HepG2 (cell line): Measurements from ENCODE around the gene HINT2. TPM values are rescaled to one million over a fixed set of nuclear protein-coding genes. Genes with fewer than 3 reads are reported as not detected.
A peak's percentile ranks its signal among the peaks of the same experiment; 100 is the strongest.

Experiments used
- ATAC-seq: fragments of 200-7000 bp; cut with Tn5 transposase; 3 replicates; pipeline ENCODE4 v1.9.1; 2020; ENCODE audit warnings: mild to moderate bottlenecking, moderate library complexity
- BruUV-seq: library from RNA; stranded (reverse); fragments of 400-500 nt; replicated peaks from 2 replicates; lab custom pipeline; 2021; lab: Mats Ljungman, UMichigan
- CTCF ChIA-PET: fragments of 300-600 bp; formaldehyde crosslinking; extraction: SDS; loops from one replicate; lab custom pipeline; 2021; ENCODE audit warnings: low total read pairs, inconsistent platforms, low intra/inter-chr PET ratio; lab: Yijun Ruan, JAX
- POLR2A ChIA-PET: fragments of 350-600 bp; sonication (Branson Sonifier 250); formaldehyde crosslinking; loops from one replicate; lab custom pipeline; 2020; ENCODE audit warnings: antibody characterized with exemption, inconsistent platforms; lab: Yijun Ruan, JAX
- DNase-seq: peaks from one replicate; pipeline ENCODE4 v3.0.0-alpha.2; 2015; ENCODE audit warnings: low spot score
- FAIRE-seq: peaks from 3 replicates; lab custom pipeline; 2011; peaks lifted over from hg19 to GRCh38; lab: Jason Lieb, UNC
- H2AFZ ChIP-seq: one replicate; pipeline ENCODE4 v1.6.1; 2011; ENCODE audit warnings: low read length, inconsistent platforms
- H3K27ac ChIP-seq: fragments of 300-600 bp; 3 replicates; pipeline ENCODE4 v1.8.0; 2011; ENCODE audit warnings: mixed run types, mild to moderate bottlenecking, mixed read lengths, low read length, inconsistent platforms; ENCODE audit not compliant: insufficient read depth; ENCODE audit errors: extremely low read length
- H3K27me3 ChIP-seq, 2 experiments: fragments of 200-600 bp in 1 of 2; 2 replicates in 1 of 2; 3 replicates in 1 of 2; pipeline versions ENCODE4 v1.6.0 to v1.8.0; 2011; ENCODE audit warnings: low read length in 2 of 2, mild to moderate bottlenecking in 2 of 2, moderate library complexity in 2 of 2, inconsistent platforms in 1 of 2; ENCODE audit not compliant: insufficient read depth in 2 of 2, control insufficient read depth in 1 of 2
- H3K36me3 ChIP-seq, 2 experiments: fragments of 200-600 bp in 1 of 2; replicated peaks in 1 of 2; 2 replicates in 1 of 2; 3 replicates in 1 of 2; pipeline versions ENCODE4 v1.5.1 to v1.8.0; 2011; ENCODE audit warnings: low read length in 2 of 2, inconsistent platforms in 1 of 2; ENCODE audit not compliant: insufficient read depth in 2 of 2, control insufficient read depth in 1 of 2
- H3K4me1 ChIP-seq: 2 replicates; pipeline ENCODE4 v1.5.1; 2012; ENCODE audit warnings: low read length, inconsistent platforms; ENCODE audit not compliant: insufficient read depth
- H3K4me2 ChIP-seq: 2 replicates; pipeline ENCODE4 v1.6.0; 2011; ENCODE audit warnings: low read depth, low read length, inconsistent platforms
- H3K4me3 ChIP-seq, 3 experiments: fragments of 200-600 bp in 1 of 3; sonication (generic), shearing (Covaris generic) in 1 of 3; replicated peaks in 1 of 3; 2 replicates each; pipeline ENCODE4 v1.5.1; 2011 to 2016; ENCODE audit warnings: low read length in 3 of 3, inconsistent platforms in 2 of 3, low read depth in 2 of 3, mild to moderate bottlenecking in 2 of 3, control low read depth in 1 of 3, mixed read lengths in 1 of 3; ENCODE audit not compliant: insufficient read depth in 1 of 3
- H3K79me2 ChIP-seq: one replicate; pipeline ENCODE4 v1.6.1; 2011; ENCODE audit warnings: low read length, inconsistent platforms; ENCODE audit not compliant: insufficient read depth
- H3K9ac ChIP-seq: 2 replicates; pipeline ENCODE4 v1.6.0; 2011; ENCODE audit warnings: mild to moderate bottlenecking, low read depth, low read length, inconsistent platforms; ENCODE audit not compliant: insufficient read depth
- H3K9me3 ChIP-seq: 2 replicates; pipeline ENCODE4 v1.5.1; 2012; ENCODE audit warnings: mild to moderate bottlenecking, low read length
- H4K20me1 ChIP-seq: 2 replicates; pipeline ENCODE4 v1.6.0; 2011; ENCODE audit warnings: inconsistent platforms, mild to moderate bottlenecking, low read length, moderate library complexity; ENCODE audit not compliant: insufficient read depth
- KMT2A ChIP-seq: sonication (generic); formaldehyde crosslinking; IDR thresholded peaks from 2 replicates; pipeline ENCODE4 v1.4.0; 2020; ENCODE audit warnings: missing genetic modification reagents
- PHF5A ChIP-seq: IDR thresholded peaks from one replicate; pipeline ENCODE4 v1.6.1; 2018; ENCODE audit warnings: low read depth, missing genetic modification reagents; ENCODE audit not compliant: unreplicated experiment
- TCF7 ChIP-seq: sonication (generic); IDR thresholded peaks from 2 replicates; pipeline ENCODE4 v1.6.1; 2016; ENCODE audit warnings: antibody characterized with exemption, low read depth
- ZKSCAN5 ChIP-seq: sonication (generic); formaldehyde crosslinking; IDR thresholded peaks from 2 replicates; pipeline ENCODE4 v1.5.1; 2020; ENCODE audit warnings: mild to moderate bottlenecking, missing genetic modification reagents
- ZNF83 ChIP-seq: sonication (generic); formaldehyde crosslinking; IDR thresholded peaks from 2 replicates; pipeline ENCODE4 v1.4.0; 2020; ENCODE audit warnings: missing genetic modification reagents, mild to moderate bottlenecking, borderline replicate concordance
- WGBS: methylation state at CpG from one replicate; pipeline ENCODE4 v1.1.6; 2017; ENCODE audit warnings: low lambda C conversion rate; 5-methylcytosine and 5-hydroxymethylcytosine counted together
- in situ Hi-C: cut with HindIII; loops from 2 replicates; pipeline ENCODE4 v1.10.0; 2017; ENCODE audit warnings: low pct_unique_long_range_greater_than_20kb; ENCODE audit not compliant: extremely low pct_ligation_motif_present
- intact Hi-C: fragments of 100-400 bp; cut with micrococcal nuclease; formaldehyde crosslinking; loops from one replicate; pipeline ENCODE4 v1.10.0; 2022; ENCODE audit not compliant: unreplicated experiment
- polyA plus RNA-seq, 8 experiments: library from polyadenylated mRNA; depleted of rRNA in 3 of 8; stranded (reverse) in 7 of 8; unstranded in 1 of 8; fragments of >200 nt; fragmentation: Illumina TruSeq in 4 of 8; extraction: Trizol in 4 of 8; gene quantifications; 2 replicates each; pipeline versions ENCODE4 v1.2.1 to v1.2.3, GENCODE V29; 2011 to 2016; ENCODE audit warnings: low read depth in 4 of 8, missing spikeins in 1 of 8, mixed read lengths in 1 of 8; ENCODE audit not compliant: insufficient read depth in 1 of 8
- total RNA-seq, 5 experiments: library from RNA; depleted of rRNA; stranded (reverse); fragments of >200 nt; fragmentation: Illumina TruSeq; extraction: Trizol; gene quantifications; 2 replicates each; pipeline ENCODE4 v1.2.3, GENCODE V29; 2016; ENCODE audit warnings: low read depth in 1 of 5
- TF ChIP-seq, protein P1 (sequence below): sonication (generic); formaldehyde crosslinking; IDR thresholded peaks from 2 replicates; pipeline ENCODE4 v1.8.1; 2023; ENCODE audit warnings: mild to moderate bottlenecking, missing genetic modification reagents, borderline replicate concordance
- TF ChIP-seq, protein P2 (sequence below): fragments of 450-650 bp; IDR thresholded peaks from 2 replicates; pipeline ENCODE4 v1.6.1; 2016

The HINT2 gene
- total and polyA plus RNA-seq, 2 of the 13 experiments (the other 11 are each of a cell fraction or from before 2014, with no cell fraction given) = 37.9 to 56.2 TPM

DNA sequence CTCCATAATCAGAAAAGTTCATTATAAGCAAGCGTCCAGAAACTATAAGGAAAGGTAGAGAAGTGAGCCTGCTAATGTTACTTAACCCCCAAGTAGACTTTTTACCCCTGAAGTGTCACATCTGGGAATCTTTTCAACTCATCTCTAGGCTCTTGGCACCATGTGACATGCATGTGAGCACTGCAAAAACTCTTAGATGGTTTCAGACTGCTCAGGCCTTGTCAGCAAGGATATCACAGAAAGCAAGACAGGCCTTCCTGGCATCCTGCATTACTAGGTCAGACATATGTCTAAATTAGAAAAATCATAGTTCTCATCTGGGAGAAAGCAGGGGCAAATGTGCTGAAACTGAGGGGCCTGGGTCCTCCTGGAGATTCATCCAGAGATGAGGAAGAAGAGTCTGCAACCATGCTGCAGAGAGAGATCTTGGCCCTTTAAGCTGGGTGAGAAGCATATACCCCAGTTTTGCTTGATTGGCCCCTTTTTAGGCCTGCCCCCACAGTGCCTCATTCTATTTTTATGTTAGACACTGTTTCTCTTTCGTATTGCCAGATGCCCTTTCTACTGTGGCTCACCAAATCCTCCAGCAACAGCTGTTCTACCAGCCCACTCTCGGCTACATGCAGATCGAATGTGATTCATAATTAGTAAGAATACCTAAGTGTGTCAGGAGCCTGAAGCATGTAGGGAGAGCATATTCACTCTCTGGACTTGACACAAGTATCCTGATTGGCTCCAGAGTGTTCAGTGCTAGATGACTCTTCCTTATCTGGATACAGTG is 33.1 kb upstream of the HINT2 start:
- intact Hi-C loops = no loop called here
- no peak for FAIRE-seq
- no peaks in the 10 kb centered on the region for H4K20me1 ChIP-seq

DNA sequence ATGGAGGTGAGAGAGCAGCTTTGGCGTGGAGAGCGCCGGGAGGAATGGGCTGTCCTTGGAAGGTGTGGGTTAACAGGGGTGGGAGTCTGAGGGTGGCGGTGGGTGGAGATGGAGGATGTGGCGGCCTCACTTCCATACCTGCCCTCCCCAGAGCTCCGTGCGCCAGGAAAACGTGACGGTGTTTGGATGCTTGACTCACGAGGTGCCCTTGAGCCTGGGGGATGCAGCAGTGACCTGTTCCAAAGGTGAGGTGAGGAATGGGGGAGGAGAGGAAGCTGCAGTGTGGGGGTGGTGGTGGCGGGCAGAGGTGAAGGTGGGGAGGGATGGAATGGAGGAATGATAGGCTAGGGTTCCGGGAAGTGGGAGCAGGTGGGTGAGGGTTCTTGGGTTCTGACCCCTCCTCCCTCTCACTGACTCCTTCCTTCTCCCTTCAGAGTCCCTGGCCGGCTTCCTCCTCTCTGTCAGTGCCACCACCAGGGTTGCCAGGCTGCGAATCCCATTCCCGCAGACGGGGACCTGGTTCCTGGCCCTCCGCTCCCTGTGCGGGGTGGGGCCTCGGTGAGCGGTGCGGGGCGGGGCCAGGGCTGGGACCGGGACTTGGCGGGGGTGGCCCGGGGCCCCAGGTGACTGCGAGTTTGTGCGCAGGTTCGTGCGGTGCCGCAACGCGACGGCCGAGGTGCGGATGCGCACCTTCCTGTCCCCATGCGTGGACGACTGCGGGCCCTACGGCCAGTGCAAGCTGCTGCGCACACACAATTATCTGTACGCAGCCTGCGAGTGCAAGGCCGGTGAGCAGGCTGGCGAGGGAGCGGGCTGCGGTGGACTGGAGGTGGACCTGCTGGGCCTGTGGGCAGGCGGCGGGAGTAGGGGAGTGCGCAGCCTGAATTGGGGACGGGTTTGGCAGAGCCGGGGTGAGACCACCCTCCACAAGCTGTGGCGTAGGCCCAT is 31.3 kb upstream of the HINT2 start:
- ChIA-PET CTCF (no interaction called here), POLR2A (no interaction called here)
- no peaks in the 10 kb centered on the region for H3K4me1 ChIP-seq
- H3K36me3 ChIP-seq = no peaks in the 10 kb centered on the region
- H3K27me3 ChIP-seq = no peaks in the 10 kb centered on the region
- DNase-seq = no peak
- no peaks in the 10 kb centered on the region for H3K9me3 ChIP-seq
- H2AFZ ChIP-seq = no peak overlapping the region
- no peak overlapping the region for H3K4me3 ChIP-seq
- no peak overlapping the region for H3K9ac ChIP-seq
- 81% methylated on average over 23 of the region's 53 CpGs for WGBS
- in situ Hi-C loops (no loop called here), intact Hi-C loops (no loop called here)
- no peaks in the 10 kb centered on the region for H4K20me1 ChIP-seq
- no TSS peak for BruUV-seq
- no peaks in the 10 kb centered on the region for H3K79me2 ChIP-seq
- no peak overlapping the region for H3K27ac ChIP-seq
- no peak for FAIRE-seq
- ATAC-seq = no peak
- no peak overlapping the region for H3K4me2 ChIP-seq
- TF ChIP-seq ZNF83 (CRISPR knock-in tag) (no peak), KMT2A (no peak), PHF5A (no peak), TCF7 (no peak)
- TF ChIP-seq, protein P1, sequence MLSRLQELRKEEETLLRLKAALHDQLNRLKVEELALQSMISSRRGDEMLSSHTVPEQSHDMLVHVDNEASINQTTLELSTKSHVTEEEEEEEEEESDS = no peak
- TF ChIP-seq, protein P2, sequence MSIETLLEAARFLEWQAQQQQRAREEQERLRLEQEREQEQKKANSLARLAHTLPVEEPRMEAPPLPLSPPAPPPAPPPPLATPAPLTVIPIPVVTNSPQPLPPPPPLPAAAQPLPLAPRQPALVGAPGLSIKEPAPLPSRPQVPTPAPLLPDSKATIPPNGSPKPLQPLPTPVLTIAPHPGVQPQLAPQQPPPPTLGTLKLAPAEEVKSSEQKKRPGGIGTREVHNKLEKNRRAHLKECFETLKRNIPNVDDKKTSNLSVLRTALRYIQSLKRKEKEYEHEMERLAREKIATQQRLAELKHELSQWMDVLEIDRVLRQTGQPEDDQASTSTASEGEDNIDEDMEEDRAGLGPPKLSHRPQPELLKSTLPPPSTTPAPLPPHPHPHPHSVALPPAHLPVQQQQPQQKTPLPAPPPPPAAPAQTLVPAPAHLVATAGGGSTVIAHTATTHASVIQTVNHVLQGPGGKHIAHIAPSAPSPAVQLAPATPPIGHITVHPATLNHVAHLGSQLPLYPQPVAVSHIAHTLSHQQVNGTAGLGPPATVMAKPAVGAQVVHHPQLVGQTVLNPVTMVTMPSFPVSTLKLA = no peak

More for the DNA sequence above, 33.1 kb upstream of the HINT2 start:
- WGBS = 58% methylated on average over 4 of the region's 4 CpGs
- CTCF ChIA-PET = no interaction called here
- H3K27ac ChIP-seq = no peak overlapping the region
- no peak for DNase-seq
- H3K9me3 ChIP-seq = no peaks in the 10 kb centered on the region
- H3K9ac ChIP-seq = no peak overlapping the region
- POLR2A ChIA-PET = no interaction called here
- H3K4me3 ChIP-seq = no peak overlapping the region
- no peaks in the 10 kb centered on the region for H3K36me3 ChIP-seq
- no peaks in the 10 kb centered on the region for H3K27me3 ChIP-seq
- no peaks in the 10 kb centered on the region for H3K4me1 ChIP-seq
- H3K79me2 ChIP-seq = no peaks in the 10 kb centered on the region
- no peak for ATAC-seq
- in situ Hi-C loops = no loop called here
- H3K4me2 ChIP-seq = no peak overlapping the region
- TF ChIP-seq, protein P2 = peak; percentile 6; the same call in 1 of the 2 replicates
- no peak for TF ChIP-seq ZKSCAN5
- no TSS peak for BruUV-seq
- H2AFZ ChIP-seq = no peak overlapping the region
